ENCODE data around the gene GARIN5A. TPM values are rescaled to one million over a fixed set of nuclear protein-coding genes. Genes with fewer than 3 reads are reported as not detected.

Gene GARIN5A
- total and polyA plus RNA-seq, 9 of the 15 experiments (the other 6 are each of a cell fraction or from before 2014, with no cell fraction given), result 0.10 to 0.82 (median 0.23) TPM; not detected in 2

- Histone ChIP-seq H3K9me1 (ENCODE audit: control insufficient read depth, insufficient read depth, low read length) (no peaks in the 10 kb centered on the region), H2AFZ (ENCODE audit: low read depth, low read length) (no peak overlapping the region), H4K20me1 (replicated peaks; ENCODE audit: control insufficient read depth, insufficient read depth, low read length) (no peaks in the 10 kb centered on the region), H3K9ac (ENCODE audit: insufficient read depth in 1 of 2, low read depth in 2 of 2, low read length in 2 of 2) (no peak overlapping the region), H3K27me3 (ENCODE audit: control insufficient read depth in 2 of 2, insufficient read depth in 2 of 2, low read length in 2 of 2) (no peaks in the 10 kb centered on the region), H3K9me3 (replicated peaks; ENCODE audit: control insufficient read depth, insufficient read depth, low read depth, low read length) (no peaks in the 10 kb centered on the region), H3K4me2 (ENCODE audit: insufficient read depth, low read length) (no peak overlapping the region), H3K4me1 (replicated peaks in 1 of 2; ENCODE audit: control insufficient read depth in 2 of 2, insufficient read depth in 2 of 2, low read length in 2 of 2) (peaks cover 7 to 25% of the 10 kb centered on the region in 2 experiments; a peak in 4 of 5 replicates), H3K36me3 (ENCODE audit: control insufficient read depth, insufficient read depth, low read length) (no peaks in the 10 kb centered on the region), H3K4me3 (no peak overlapping the region), H3K27ac (ENCODE audit: extremely low read depth, low read depth, low read length) (no peak overlapping the region), H3K79me2 (ENCODE audit: control insufficient read depth, insufficient read depth, low read length) (no peaks in the 10 kb centered on the region)
- CTCF ChIA-PET (ENCODE audit: low intra/inter-chr PET ratio), result no interaction called here
- intact Hi-C loops (cut with micrococcal nuclease), result no loop called here
- WGBS (ENCODE audit: insufficient coverage, low coverage, missing lambda C conversion rate), result 82% methylated on average over 16 of the region's 26 CpGs
- DNase-seq (ENCODE audit: extremely low read depth in 1 of 4, low spot score in 3 of 4) (no peak), ATAC-seq (no peak), FAIRE-seq (no peak)
- no TSS peak for BruUV-seq (replicated peaks)
- POLR2A ChIA-PET, result interaction anchor here (0.6 to 1.0 kb wide), 2 partner anchors 16 to 23 kb away, joined by 5 to 6 read pairs; no protein-coding TSS in a partner anchor
- in situ Hi-C loops (cut with MboI), result no loop called here
- TF ChIP-seq KAT2B (IDR thresholded peaks at IDR 0.05; ENCODE audit: low read depth, low read length) (no peak), ZNF121 (CRISPR knock-in tag; conservative IDR thresholded peaks at IDR 0.05) (peak; percentile 72), NR0B1 (IDR thresholded peaks at IDR 0.05; ENCODE audit: partially characterized antibody) (no peak)
Measured at GRCh38 chr19:50427318-50427925, 49.2 kb downstream of the GARIN5A start.

GRCh38 chr19:50425581-50425980, 51.1 kb downstream of the GARIN5A start:
- no peak overlapping the region for H3K4me2 ChIP-seq (ENCODE audit: insufficient read depth, low read length)
- 61% methylated on average over 7 of the region's 7 CpGs for WGBS (ENCODE audit: insufficient coverage, low coverage, missing lambda C conversion rate)
- FAIRE-seq (no peak), DNase-seq (ENCODE audit: extremely low read depth in 1 of 4, low spot score in 3 of 4) (no peak), ATAC-seq (no peak)
- no peaks in the 10 kb centered on the region for H4K20me1 ChIP-seq (replicated peaks; ENCODE audit: control insufficient read depth, insufficient read depth, low read length)
- in situ Hi-C loops (cut with MboI), result no loop called here
- H3K4me1 ChIP-seq (replicated peaks in 1 of 2; ENCODE audit: control insufficient read depth in 2 of 2, insufficient read depth in 2 of 2, low read length in 2 of 2), result peaks cover 0 to 11% of the 10 kb centered on the region in 2 experiments; a peak in 2 of 5 replicates
- no peak overlapping the region for H3K4me3 ChIP-seq
- H2AFZ ChIP-seq (ENCODE audit: low read depth, low read length), result no peak overlapping the region
- intact Hi-C loops (cut with micrococcal nuclease), result no loop called here
- CTCF ChIA-PET (ENCODE audit: low intra/inter-chr PET ratio), result no interaction called here
- POLR2A ChIA-PET, result no interaction called here
- H3K79me2 ChIP-seq (ENCODE audit: control insufficient read depth, insufficient read depth, low read length), result no peaks in the 10 kb centered on the region
- BruUV-seq (replicated peaks), result no TSS peak
- H3K27ac ChIP-seq (ENCODE audit: extremely low read depth, low read depth, low read length), result no peak overlapping the region
- no peaks in the 10 kb centered on the region for H3K9me3 ChIP-seq (replicated peaks; ENCODE audit: control insufficient read depth, insufficient read depth, low read depth, low read length)
- H3K27me3 ChIP-seq (ENCODE audit: control insufficient read depth in 2 of 2, insufficient read depth in 2 of 2, low read length in 2 of 2), result no peaks in the 10 kb centered on the region
- H3K9ac ChIP-seq (ENCODE audit: insufficient read depth in 1 of 2, low read depth in 2 of 2, low read length in 2 of 2), result no peak overlapping the region; a peak in 1 of 4 replicates
- H3K9me1 ChIP-seq (ENCODE audit: control insufficient read depth, insufficient read depth, low read length), result no peaks in the 10 kb centered on the region
- no peaks in the 10 kb centered on the region for H3K36me3 ChIP-seq (ENCODE audit: control insufficient read depth, insufficient read depth, low read length)
- TF ChIP-seq PPARD (CRISPR knock-in tag; IDR thresholded peaks at IDR 0.05), result no peak
- TF ChIP-seq JUND (IDR thresholded peaks at IDR 0.05; ENCODE audit: borderline replicate concordance, low read depth, low read length), result no peak
- TF ChIP-seq JUND (tag; IDR thresholded peaks at IDR 0.05; ENCODE audit: borderline replicate concordance, low read depth, low read length), result no peak
- TF ChIP-seq CHCHD3 (CRISPR knock-in tag; IDR thresholded peaks at IDR 0.05), result no peak
- no peak for TF ChIP-seq ZEB2 (IDR thresholded peaks at IDR 0.05)
- TF ChIP-seq CBX8 (IDR thresholded peaks at IDR 0.05; ENCODE audit: borderline replicate concordance, extremely low read depth, low read depth, low read length, poor library complexity, severe bottlenecking), result no peak
- TF ChIP-seq TAF7 (tag; IDR thresholded peaks at IDR 0.05), result no peak
- no peak for TF ChIP-seq EP300 (IDR thresholded peaks at IDR 0.05; ENCODE audit: low read length)
- TF ChIP-seq ERF (CRISPR knock-in tag; IDR thresholded peaks at IDR 0.05), result no peak
